ENCODE data around the gene IRF6.

The IRF6 gene

DNA sequence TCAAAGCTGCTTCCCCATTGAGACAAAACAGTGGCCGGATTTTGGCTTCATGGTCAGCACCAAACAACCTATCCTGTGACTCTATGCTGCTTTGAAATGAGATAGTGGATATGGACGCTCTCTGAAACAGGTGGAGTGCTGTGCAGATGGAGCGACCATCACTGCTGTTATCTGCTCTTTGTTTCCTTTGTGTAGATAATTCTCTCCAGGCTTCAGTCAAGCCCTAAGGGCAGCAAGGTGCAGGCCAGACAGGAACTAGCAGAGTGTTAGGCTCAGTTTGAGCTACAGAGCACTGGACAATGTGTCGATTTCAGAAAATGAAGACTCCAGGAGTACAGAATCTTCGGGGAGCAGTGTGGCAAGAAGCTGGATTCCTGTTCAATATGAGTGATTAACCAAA, 4.8 kb upstream of the IRF6 start:
- no peak for ATAC-seq
- TF ChIP-seq ISL1 (CRISPR knock-in tag; IDR thresholded peaks at IDR 0.05) (no peak), RARB (CRISPR knock-in tag; IDR thresholded peaks at IDR 0.05) (no peak), TCF4 (CRISPR knock-in tag; IDR thresholded peaks at IDR 0.05; ENCODE audit: borderline replicate concordance) (no peak; the same call in 1 of the 2 replicates), ZC3H10 (CRISPR knock-in tag; IDR thresholded peaks at IDR 0.05) (no peak), ARNTL (CRISPR knock-in tag; IDR thresholded peaks at IDR 0.05; ENCODE audit: borderline replicate concordance, low read depth) (no peak), CSDC2 (CRISPR knock-in tag; IDR thresholded peaks at IDR 0.05) (no peak), ZNF8 (CRISPR knock-in tag; IDR thresholded peaks at IDR 0.05) (no peak)

DNA sequence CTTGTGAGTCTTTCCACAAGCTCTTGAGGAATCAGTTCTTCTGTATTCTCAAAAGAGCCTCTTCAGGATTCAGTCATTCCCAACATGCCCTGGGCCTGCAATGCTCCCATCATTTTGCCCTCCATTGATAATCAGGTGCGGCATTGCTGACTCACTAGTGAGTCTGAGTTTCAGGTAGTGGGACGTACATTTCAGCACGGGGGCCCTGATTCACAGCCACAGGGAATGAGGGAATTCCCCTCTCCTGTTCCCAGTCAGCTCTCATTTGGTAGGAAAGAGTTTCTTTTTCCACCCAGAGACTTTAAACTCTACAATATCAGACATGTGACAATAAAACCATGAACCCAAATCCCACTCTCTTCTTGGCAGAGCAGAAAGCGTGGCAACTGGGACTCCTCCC, 3.7 kb upstream of the IRF6 start:
- TF ChIP-seq PPARA (CRISPR knock-in tag; IDR thresholded peaks at IDR 0.05; ENCODE audit: borderline replicate concordance) (no peak), ISL1 (CRISPR knock-in tag; IDR thresholded peaks at IDR 0.05) (no peak), ESRRG (CRISPR knock-in tag; IDR thresholded peaks at IDR 0.05) (no peak), OSR1 (CRISPR knock-in tag; IDR thresholded peaks at IDR 0.05) (no peak)
- TF ChIP-seq, protein P1, sequence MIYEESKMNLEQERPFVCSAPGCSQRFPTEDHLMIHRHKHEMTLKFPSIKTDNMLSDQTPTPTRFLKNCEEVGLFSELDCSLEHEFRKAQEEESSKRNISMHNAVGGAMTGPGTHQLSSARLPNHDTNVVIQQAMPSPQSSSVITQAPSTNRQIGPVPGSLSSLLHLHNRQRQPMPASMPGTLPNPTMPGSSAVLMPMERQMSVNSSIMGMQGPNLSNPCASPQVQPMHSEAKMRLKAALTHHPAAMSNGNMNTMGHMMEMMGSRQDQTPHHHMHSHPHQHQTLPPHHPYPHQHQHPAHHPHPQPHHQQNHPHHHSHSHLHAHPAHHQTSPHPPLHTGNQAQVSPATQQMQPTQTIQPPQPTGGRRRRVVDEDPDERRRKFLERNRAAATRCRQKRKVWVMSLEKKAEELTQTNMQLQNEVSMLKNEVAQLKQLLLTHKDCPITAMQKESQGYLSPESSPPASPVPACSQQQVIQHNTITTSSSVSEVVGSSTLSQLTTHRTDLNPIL (CRISPR knock-in tag; IDR thresholded peaks at IDR 0.05; ENCODE audit: low read depth) = no peak
- TF ChIP-seq, protein P2, sequence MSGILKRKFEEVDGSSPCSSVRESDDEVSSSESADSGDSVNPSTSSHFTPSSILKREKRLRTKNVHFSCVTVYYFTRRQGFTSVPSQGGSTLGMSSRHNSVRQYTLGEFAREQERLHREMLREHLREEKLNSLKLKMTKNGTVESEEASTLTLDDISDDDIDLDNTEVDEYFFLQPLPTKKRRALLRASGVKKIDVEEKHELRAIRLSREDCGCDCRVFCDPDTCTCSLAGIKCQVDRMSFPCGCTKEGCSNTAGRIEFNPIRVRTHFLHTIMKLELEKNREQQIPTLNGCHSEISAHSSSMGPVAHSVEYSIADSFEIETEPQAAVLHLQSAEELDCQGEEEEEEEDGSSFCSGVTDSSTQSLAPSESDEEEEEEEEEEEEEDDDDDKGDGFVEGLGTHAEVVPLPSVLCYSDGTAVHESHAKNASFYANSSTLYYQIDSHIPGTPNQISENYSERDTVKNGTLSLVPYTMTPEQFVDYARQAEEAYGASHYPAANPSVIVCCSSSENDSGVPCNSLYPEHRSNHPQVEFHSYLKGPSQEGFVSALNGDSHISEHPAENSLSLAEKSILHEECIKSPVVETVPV (CRISPR knock-in tag; IDR thresholded peaks at IDR 0.05) = no peak
- no peak for ATAC-seq

DNA sequence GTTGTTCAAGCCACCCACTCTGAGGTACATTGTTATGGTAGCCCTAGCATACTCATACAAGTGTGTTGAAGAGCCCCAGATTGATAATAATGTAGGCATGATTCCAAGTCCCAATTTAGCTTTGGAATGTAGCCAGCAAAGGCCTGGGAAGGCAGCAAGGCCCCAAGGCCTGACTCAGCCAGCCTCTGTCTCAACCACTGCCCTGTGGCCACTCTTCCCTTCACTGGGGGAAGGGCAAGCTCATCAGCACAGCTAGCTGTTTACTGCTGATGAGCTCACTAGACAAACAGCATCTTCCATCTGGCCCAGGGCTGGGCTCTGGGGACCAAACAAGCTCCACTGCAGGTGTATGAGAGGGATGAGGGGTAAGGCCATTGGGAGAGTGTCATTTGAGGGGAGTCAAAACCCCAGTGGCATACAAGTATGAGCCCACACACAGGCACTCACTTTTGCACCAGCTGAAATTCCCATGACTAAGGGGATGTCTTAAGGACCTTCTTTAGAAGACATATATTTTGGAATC, 2.2 kb upstream of the IRF6 start:
- peak; percentile 99 for ATAC-seq
- TF ChIP-seq RARB (CRISPR knock-in tag; IDR thresholded peaks at IDR 0.05) (peak; percentile 19; the same call in 1 of the 2 replicates), OSR1 (CRISPR knock-in tag; IDR thresholded peaks at IDR 0.05) (0 out of 2 replicates have a peak, but pooled peaks have one; percentile 45), TCF4 (CRISPR knock-in tag; IDR thresholded peaks at IDR 0.05; ENCODE audit: borderline replicate concordance) (no peak), ZFP3 (CRISPR knock-in tag; IDR thresholded peaks at IDR 0.05) (peak; percentile 21; the same call in 1 of the 2 replicates), TOX (CRISPR knock-in tag; IDR thresholded peaks at IDR 0.05; ENCODE audit: borderline replicate concordance) (0 out of 2 replicates have a peak, but pooled peaks have one; percentile 33), ZNF8 (CRISPR knock-in tag; IDR thresholded peaks at IDR 0.05) (no peak), SNAI2 (CRISPR knock-in tag; IDR thresholded peaks at IDR 0.05) (no peak)

DNA sequence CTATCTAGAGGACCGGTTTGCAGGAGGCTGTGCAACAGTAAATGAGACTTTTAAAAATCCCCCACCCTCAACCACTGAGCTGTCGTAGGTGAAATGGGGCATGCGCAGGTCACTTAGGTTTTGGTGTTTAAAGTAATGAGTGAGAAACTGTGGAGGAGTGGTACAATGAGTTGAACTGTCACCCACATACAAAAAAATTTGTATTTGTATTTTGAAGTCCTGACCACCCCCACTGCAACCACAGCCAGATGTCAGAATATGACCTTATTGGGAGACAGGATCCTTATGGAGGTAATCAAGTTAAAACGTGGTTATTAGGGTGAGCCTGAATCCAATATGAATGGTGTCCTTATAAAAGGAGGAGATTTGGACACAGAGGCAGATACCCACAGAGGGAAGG, 1.6 kb upstream of the IRF6 start:
- TF ChIP-seq OSR1 (CRISPR knock-in tag; IDR thresholded peaks at IDR 0.05) (no peak), ZFP30 (CRISPR knock-in tag; IDR thresholded peaks at IDR 0.05) (no peak), ZC3H10 (CRISPR knock-in tag; IDR thresholded peaks at IDR 0.05) (no peak), ARNTL (CRISPR knock-in tag; IDR thresholded peaks at IDR 0.05; ENCODE audit: borderline replicate concordance, low read depth) (no peak), ZFP3 (CRISPR knock-in tag; IDR thresholded peaks at IDR 0.05) (no peak), ISL1 (CRISPR knock-in tag; IDR thresholded peaks at IDR 0.05) (no peak), ZNF70 (CRISPR knock-in tag; IDR thresholded peaks at IDR 0.05) (no peak), TCF4 (CRISPR knock-in tag; IDR thresholded peaks at IDR 0.05; ENCODE audit: borderline replicate concordance) (no peak), TOX (CRISPR knock-in tag; IDR thresholded peaks at IDR 0.05; ENCODE audit: borderline replicate concordance) (no peak), ZNF8 (CRISPR knock-in tag; IDR thresholded peaks at IDR 0.05) (no peak), RARB (CRISPR knock-in tag; IDR thresholded peaks at IDR 0.05) (no peak), CSDC2 (CRISPR knock-in tag; IDR thresholded peaks at IDR 0.05) (no peak), PPARA (CRISPR knock-in tag; IDR thresholded peaks at IDR 0.05; ENCODE audit: borderline replicate concordance) (no peak), GLIS3 (CRISPR knock-in tag; IDR thresholded peaks at IDR 0.05) (no peak), ESRRG (CRISPR knock-in tag; IDR thresholded peaks at IDR 0.05) (no peak), BACH2 (CRISPR knock-in tag; IDR thresholded peaks at IDR 0.05; ENCODE audit: borderline replicate concordance) (no peak)
- TF ChIP-seq, protein P3, sequence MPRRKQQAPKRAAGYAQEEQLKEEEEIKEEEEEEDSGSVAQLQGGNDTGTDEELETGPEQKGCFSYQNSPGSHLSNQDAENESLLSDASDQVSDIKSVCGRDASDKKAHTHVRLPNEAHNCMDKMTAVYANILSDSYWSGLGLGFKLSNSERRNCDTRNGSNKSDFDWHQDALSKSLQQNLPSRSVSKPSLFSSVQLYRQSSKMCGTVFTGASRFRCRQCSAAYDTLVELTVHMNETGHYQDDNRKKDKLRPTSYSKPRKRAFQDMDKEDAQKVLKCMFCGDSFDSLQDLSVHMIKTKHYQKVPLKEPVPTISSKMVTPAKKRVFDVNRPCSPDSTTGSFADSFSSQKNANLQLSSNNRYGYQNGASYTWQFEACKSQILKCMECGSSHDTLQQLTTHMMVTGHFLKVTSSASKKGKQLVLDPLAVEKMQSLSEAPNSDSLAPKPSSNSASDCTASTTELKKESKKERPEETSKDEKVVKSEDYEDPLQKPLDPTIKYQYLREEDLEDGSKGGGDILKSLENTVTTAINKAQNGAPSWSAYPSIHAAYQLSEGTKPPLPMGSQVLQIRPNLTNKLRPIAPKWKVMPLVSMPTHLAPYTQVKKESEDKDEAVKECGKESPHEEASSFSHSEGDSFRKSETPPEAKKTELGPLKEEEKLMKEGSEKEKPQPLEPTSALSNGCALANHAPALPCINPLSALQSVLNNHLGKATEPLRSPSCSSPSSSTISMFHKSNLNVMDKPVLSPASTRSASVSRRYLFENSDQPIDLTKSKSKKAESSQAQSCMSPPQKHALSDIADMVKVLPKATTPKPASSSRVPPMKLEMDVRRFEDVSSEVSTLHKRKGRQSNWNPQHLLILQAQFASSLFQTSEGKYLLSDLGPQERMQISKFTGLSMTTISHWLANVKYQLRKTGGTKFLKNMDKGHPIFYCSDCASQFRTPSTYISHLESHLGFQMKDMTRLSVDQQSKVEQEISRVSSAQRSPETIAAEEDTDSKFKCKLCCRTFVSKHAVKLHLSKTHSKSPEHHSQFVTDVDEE (CRISPR knock-in tag; IDR thresholded peaks at IDR 0.05) = no peak
- TF ChIP-seq, protein P2 (CRISPR knock-in tag; IDR thresholded peaks at IDR 0.05) = no peak
- TF ChIP-seq, protein P1 (CRISPR knock-in tag; IDR thresholded peaks at IDR 0.05; ENCODE audit: low read depth) = no peak
- TF ChIP-seq, protein P4, sequence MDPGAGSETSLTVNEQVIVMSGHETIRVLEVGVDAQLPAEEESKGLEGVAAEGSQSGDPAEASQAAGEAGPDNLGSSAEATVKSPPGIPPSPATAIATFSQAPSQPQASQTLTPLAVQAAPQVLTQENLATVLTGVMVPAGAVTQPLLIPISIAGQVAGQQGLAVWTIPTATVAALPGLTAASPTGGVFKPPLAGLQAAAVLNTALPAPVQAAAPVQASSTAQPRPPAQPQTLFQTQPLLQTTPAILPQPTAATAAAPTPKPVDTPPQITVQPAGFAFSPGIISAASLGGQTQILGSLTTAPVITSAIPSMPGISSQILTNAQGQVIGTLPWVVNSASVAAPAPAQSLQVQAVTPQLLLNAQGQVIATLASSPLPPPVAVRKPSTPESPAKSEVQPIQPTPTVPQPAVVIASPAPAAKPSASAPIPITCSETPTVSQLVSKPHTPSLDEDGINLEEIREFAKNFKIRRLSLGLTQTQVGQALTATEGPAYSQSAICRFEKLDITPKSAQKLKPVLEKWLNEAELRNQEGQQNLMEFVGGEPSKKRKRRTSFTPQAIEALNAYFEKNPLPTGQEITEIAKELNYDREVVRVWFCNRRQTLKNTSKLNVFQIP (CRISPR knock-in tag; IDR thresholded peaks at IDR 0.05; ENCODE audit: borderline replicate concordance, low read depth) = no peak

More for the DNA sequence above, 1.6 kb upstream of the IRF6 start:
- ATAC-seq = no peak

All from SK-N-SH treated with all-trans-retinoic acid at 6 μM for 48 hours (cell line).